ENCODE results near the gene CHST9. TPM values are rescaled to one million over a fixed set of nuclear protein-coding genes. Genes with fewer than 3 reads are reported as not detected.
"Not testable (repeated sequence)": the region's sequence is repeated elsewhere in the genome, so short reads cannot be mapped to it uniquely, and the experiment has no call there.

The CHST9 gene
- total RNA-seq, 1 donor, result not detected

- no peak for DNase-seq (ENCODE audit: low read depth in 2 of 3, low spot score in 2 of 3)
Observed at GRCh38 chr18:26948703-26949102, 236.4 kb downstream of the CHST9 start.

GRCh38 chr18:26943906-26944305 lies 241.2 kb downstream of the CHST9 start:
- DNase-seq (ENCODE audit: low read depth in 2 of 3, low spot score in 2 of 3), result no peak

- no peak for DNase-seq (ENCODE audit: low read depth in 2 of 3, low spot score in 2 of 3)
Observed at GRCh38 chr18:26941584-26941983, 243.5 kb downstream of the CHST9 start.

- DNase-seq (ENCODE audit: low read depth in 2 of 3, low spot score in 2 of 3), result no peak
Observed at GRCh38 chr18:26940744-26941398, 244.2 kb downstream of the CHST9 start.

GRCh38 chr18:26931659-26932058 lies 253.4 kb downstream of the CHST9 start:
- no peak for DNase-seq (ENCODE audit: low read depth in 2 of 3, low spot score in 2 of 3)

DNA sequence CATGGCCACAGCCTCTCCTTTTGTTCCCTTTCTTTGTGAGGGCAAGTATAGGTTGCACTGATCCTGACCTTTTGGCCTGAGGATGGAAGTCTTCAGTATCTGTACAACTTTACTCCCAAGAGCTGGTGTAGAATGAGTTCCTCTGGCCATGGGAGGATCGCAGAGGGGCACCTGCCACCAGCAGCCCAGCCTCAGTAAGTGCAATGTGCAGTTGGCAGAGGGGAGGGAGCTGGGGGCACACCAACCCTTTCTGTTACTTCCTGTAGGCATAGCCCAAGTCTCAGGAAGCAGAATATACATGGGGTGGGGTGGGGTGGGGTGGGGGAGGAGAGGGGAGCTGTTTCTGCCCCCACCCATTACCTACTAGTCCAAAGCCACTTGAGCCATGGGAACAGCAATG lies 254.5 kb downstream of the CHST9 start:
- DNase-seq (ENCODE audit: low read depth in 2 of 3, low spot score in 2 of 3), result no peak

DNA sequence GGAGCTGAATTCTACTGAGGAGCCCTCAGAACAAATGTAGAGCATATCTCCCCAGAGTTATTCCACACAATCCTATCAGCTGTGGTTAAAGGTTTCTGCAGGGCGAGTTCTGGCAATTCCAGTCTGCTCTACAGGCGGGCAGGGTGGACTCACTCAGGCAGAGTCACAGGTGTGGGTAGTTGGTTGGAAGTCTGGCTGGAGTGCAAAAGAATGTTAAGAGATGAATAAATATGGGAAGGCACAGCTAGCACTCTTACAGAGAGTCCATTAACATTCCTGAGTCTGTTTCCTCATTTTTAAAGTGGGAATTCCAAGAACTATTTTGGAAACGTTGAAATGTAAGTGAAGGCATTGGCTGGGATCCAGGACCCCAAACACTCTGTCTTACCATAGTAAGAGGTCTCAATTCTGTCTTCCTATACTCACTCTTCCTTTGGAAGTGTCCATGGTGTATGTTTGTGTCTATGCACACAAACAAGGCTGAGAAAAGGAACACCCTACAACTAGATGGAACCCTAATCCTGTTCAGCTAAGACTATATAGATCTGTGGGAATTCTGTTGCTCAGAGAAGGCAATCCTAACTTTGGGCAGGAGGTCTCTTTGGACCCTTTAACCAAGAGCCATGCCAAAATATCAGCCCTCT lies 256.3 kb downstream of the CHST9 start:
- DNase-seq (ENCODE audit: low read depth in 2 of 3, low spot score in 2 of 3), result no peak

- not testable (repeated sequence) for DNase-seq (ENCODE audit: low read depth in 2 of 3, low spot score in 2 of 3)
Observed at GRCh38 chr18:26927822-26928221, 257.3 kb downstream of the CHST9 start.

GRCh38 chr18:26926066-26926675 lies 258.9 kb downstream of the CHST9 start:
- DNase-seq (ENCODE audit: low read depth in 2 of 3, low spot score in 2 of 3), result no peak

DNA sequence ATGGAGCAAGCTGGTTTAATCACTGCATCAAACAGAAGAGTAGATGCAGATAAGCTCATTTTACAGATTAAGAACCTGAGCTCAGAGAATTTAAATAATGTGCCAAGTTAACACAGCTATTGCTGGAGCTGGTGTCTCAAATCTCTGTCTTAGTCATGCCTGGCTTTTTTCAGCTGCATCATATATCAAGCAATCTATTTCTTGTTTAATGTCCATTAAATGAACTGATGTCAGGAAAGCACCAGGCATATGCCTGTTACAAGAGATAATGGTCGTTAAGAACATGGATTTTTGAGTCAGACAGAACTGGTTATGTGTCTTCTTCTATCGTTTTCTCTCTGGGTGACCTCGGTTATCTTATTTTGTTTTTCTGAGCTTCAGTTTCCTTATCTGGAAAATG lies 259.8 kb downstream of the CHST9 start:
- no peak for DNase-seq (ENCODE audit: low read depth in 2 of 3, low spot score in 2 of 3)

- DNase-seq (ENCODE audit: low read depth in 2 of 3, low spot score in 2 of 3), result no peak
Observed at GRCh38 chr18:26922313-26922712, 262.8 kb downstream of the CHST9 start.

GRCh38 chr18:26920644-26921043 lies 264.5 kb downstream of the CHST9 start:
- no peak for DNase-seq (ENCODE audit: low read depth in 2 of 3, low spot score in 2 of 3)

DNA sequence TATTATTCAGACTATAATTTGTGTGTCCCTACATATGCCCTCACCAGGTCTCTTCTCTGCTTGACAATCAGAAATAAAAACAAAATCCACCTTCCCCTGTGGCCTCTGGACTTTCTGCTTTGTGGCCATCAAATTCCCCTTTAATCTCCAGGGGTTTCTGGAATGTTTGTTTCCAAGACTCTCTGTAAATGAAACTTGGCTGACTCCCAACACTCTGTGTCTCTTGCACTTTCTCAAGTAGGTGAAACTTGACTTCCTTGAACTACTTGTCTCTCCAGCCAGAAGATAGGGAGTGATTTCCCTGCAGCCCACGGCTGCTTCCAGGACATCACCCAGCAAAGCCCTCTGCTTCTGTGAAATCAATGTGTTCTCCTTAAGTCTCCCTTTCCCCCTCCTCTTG lies 265.5 kb downstream of the CHST9 start:
- DNase-seq (ENCODE audit: low read depth in 2 of 3, low spot score in 2 of 3), result no peak

DNA sequence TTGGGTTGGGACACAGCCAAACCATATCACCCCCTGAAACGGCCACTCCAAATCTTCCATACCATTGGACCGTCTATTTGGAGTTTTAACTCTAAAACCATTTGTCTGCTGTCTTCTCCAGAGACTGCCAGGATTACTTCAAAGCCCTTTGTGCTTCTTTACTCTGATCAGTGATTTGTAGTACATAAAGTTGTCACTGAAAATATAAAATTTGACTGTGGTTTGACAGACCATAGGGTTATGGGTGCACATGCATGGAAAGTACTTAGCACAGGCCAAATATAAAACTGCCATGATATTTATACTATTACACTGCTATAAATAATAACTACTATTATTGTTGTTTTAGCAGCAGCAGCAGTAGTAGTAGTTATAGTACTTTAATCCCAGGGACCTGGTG lies 265.9 kb downstream of the CHST9 start:
- no peak for DNase-seq (ENCODE audit: low read depth in 2 of 3, low spot score in 2 of 3)

DNA sequence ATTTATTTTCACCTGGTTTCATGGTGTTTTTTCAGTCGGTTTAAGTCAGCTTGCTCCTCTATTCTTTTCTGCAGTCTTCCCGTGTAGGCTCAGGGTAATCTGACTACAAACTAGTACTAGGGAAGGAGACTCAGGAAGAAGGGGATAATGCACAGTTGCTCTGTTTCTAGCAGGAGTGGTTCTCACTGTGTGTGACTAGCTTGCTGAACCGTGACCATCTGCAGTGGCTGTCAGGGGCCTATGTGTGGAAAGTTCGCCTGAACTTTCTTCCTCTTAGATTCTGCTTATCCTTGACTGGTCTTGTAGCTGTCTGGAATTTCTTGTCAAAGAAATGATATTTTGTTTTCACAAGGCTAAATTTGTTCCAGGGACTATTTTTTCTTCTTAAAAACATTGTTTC lies 273.3 kb downstream of the CHST9 start:
- DNase-seq (ENCODE audit: low read depth in 2 of 3, low spot score in 2 of 3), result no peak

DNA sequence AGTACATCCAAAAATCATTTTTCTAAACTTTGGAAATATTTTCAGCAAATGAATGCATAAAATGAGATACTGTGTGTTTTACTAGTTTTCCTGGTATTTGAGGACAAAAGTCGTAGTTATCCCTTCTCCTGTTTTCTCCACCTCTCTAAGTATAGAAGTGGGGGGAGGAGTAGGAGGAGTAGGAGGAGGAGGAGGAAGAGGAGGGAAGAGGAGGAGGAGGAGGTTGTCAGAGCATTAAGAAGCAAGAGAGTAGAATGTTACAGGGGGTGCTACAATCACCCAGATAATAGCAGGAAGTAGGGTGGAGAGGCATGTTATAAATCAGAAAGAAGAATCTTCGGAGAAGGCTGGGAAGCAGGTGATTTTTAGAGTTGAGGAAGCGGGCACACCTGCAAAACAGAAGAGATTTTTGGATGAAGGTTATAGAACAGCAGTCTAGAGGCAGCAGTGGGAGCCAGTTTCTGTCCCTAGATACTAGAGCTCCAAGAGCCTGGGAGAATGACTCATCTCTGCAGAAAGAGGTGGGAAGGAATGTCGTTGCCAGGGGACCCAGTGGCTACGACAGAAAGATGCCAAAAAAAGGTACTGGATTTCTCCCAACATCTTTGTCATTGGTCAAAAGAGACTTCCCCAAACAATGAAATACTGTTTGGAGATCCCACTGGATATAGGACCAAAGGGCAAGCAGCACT lies 275.4 kb downstream of the CHST9 start:
- DNase-seq (ENCODE audit: low read depth in 2 of 3, low spot score in 2 of 3), result no peak

- no peak for DNase-seq (ENCODE audit: low read depth in 2 of 3, low spot score in 2 of 3)
Observed at GRCh38 chr18:26908906-26909305, 276.2 kb downstream of the CHST9 start.

- no peak for DNase-seq (ENCODE audit: low read depth in 2 of 3, low spot score in 2 of 3)
Observed at GRCh38 chr18:26902291-26902690, 282.8 kb downstream of the CHST9 start.

DNA sequence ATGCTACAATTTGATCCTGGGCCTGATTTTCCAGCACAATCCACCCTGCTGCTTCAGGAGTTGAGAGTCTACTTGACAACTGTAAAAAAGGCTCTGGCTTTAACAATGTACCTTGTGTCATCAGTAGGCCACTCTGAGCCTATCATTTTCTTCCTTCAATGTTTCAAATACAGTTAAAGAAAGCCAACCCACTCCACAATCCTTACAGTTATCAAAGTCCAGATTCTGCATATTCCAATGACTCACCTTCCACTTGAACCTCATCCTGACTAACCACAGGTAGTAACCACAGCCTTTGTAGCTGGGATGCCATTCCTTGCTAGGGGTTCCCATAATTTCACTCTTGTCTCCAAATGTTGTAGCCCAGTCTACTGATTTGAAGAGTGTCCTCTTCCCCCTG lies 284.1 kb downstream of the CHST9 start:
- DNase-seq (ENCODE audit: low read depth in 2 of 3, low spot score in 2 of 3), result no peak

- DNase-seq (ENCODE audit: low read depth in 2 of 3, low spot score in 2 of 3), result no peak
Observed at GRCh38 chr18:26894426-26894825, 290.7 kb downstream of the CHST9 start.

DNA sequence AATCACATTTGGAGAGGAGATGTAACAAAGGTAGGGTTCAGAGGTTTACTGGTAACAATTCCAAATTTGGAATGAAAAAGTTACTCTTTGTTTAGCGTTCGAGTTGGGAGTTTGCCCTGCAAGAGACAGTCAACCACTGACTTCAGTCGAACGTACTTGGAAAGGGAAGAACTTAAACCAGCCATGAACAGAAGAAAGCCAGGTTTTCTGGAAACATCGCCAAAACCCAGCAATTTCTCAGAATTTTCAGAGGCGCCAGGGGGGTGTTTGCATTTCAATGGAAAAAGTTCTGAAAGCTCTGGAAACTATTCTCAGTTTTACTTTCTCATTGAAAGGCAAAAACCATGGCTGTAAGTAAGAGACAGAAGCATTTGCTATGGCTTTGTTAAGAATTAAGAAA lies 291.1 kb downstream of the CHST9 start:
- DNase-seq (ENCODE audit: low read depth in 2 of 3, low spot score in 2 of 3), result no peak

- DNase-seq (ENCODE audit: low read depth in 2 of 3, low spot score in 2 of 3), result no peak
Observed at GRCh38 chr18:26888259-26888658, 296.8 kb downstream of the CHST9 start.

All from hematopoietic multipotent progenitor cell (in vitro differentiated cells).